Aorta (tissue), 5 donors: ENCODE measurements around the gene KRT2. TPM values are rescaled to one million over a fixed set of nuclear protein-coding genes. Genes with fewer than 3 reads are reported as not detected.

Experiments used
- ATAC-seq: fragments of 200-7000 bp; cut with Tn5 transposase; one replicate; pipeline ENCODE4 v1.9.1; 2022; ENCODE audit warnings: moderate library complexity; ENCODE audit not compliant: low FRiP score
- DNase-seq, 2 donors: peaks; one replicate each; pipeline ENCODE4 v3.0.0-alpha.2; 2020
- H3K27ac ChIP-seq, 2 donors: one replicate each; pipeline ENCODE4 v1.5.1; 2013; ENCODE audit warnings: low read length in 2 of 2, mild to moderate bottlenecking in 2 of 2, moderate library complexity in 2 of 2, control low read depth in 1 of 2, inconsistent platforms in 1 of 2, low read depth in 1 of 2
- H3K27me3 ChIP-seq, 2 donors: one replicate each; pipeline ENCODE4 v1.6.1; 2013; ENCODE audit warnings: control low read depth in 1 of 2, low read length in 1 of 2, mild to moderate bottlenecking in 1 of 2, moderate library complexity in 1 of 2; ENCODE audit not compliant: insufficient read depth in 2 of 2, control insufficient read depth in 1 of 2
- H3K36me3 ChIP-seq, 2 donors: one replicate each; pipeline ENCODE4 v1.6.1; 2013; ENCODE audit warnings: control low read depth in 1 of 2, low read length in 1 of 2, mild to moderate bottlenecking in 1 of 2; ENCODE audit not compliant: insufficient read depth in 2 of 2, control insufficient read depth in 1 of 2
- H3K4me1 ChIP-seq, 2 donors: one replicate each; pipeline ENCODE4 v1.6.1; 2013; ENCODE audit warnings: low read length in 2 of 2, control low read depth in 1 of 2, mild to moderate bottlenecking in 1 of 2, moderate library complexity in 1 of 2; ENCODE audit not compliant: insufficient read depth in 2 of 2, control insufficient read depth in 1 of 2
- H3K4me3 ChIP-seq, 2 donors: one replicate each; pipeline ENCODE4 v1.5.1; 2013; ENCODE audit warnings: low read length in 2 of 2, control low read depth in 1 of 2, mild to moderate bottlenecking in 1 of 2
- H3K9me3 ChIP-seq: one replicate; pipeline ENCODE4 v1.6.1; 2013; ENCODE audit warnings: mild to moderate bottlenecking, low read length; ENCODE audit not compliant: control insufficient read depth
- WGBS, 2 donors: extraction: QIAGEN DNeasy Blood & Tissue Kit; methylation state at CpG; one replicate each; pipeline ENCODE4 v1.1.7; 2013; 5-methylcytosine and 5-hydroxymethylcytosine counted together
- intact Hi-C, 2 donors: fragments of 100-400 bp; cut with DNase I; formaldehyde crosslinking; loops; one replicate each; pipeline versions ENCODE4 v1.14.2 to v1.15.0; 2022
- polyA plus RNA-seq, 2 donors: library from polyadenylated mRNA; stranded (reverse); fragments of 200-250 nt; gene quantifications; one replicate each; pipeline ENCODE4 v1.2.3, GENCODE V29; 2013
- total RNA-seq, 2 donors: library from RNA; stranded (reverse); fragmentation: NEBNext Ultra II Directional; extraction: Animal tissue kit (Norgen Biotek cat#: 25700); gene quantifications; one replicate each; pipeline ENCODE4 v1.2.1, GENCODE V29; 2021
- donor health status: healthy with polysubstance abuse.
- donor health status: Bipolar disorder and iron deficiency.
- donor health status: DM: no; HTN: no; CAD: no.
- donor health status: DM: no; HTN: no; CAD: no.
- donor health status: DM: yes; HTN: yes; CAD: no.

The KRT2 gene
- total and polyA plus RNA-seq, 4 donors, result 0.05 to 0.50 TPM; not detected in 2

GRCh38 chr12:52634266-52635056 lies 17.6 kb downstream of the KRT2 start:
- no peak for DNase-seq
- no peaks in the 10 kb centered on the region for H3K36me3 ChIP-seq
- H3K9me3 ChIP-seq, result no peaks in the 10 kb centered on the region
- ATAC-seq, result no peak
- intact Hi-C loops, result no loop called here
- no peaks in the 10 kb centered on the region for H3K27me3 ChIP-seq
- H3K27ac ChIP-seq, result no peak overlapping the region
- WGBS, 2 donors, result 19 to 24% methylated on average over 6 to 7 of the region's 7 CpGs
- no peak overlapping the region for H3K4me3 ChIP-seq
- H3K4me1 ChIP-seq, result no peaks in the 10 kb centered on the region

GRCh38 chr12:52633383-52633782 lies 18.6 kb downstream of the KRT2 start:
- no peaks in the 10 kb centered on the region for H3K36me3 ChIP-seq
- ATAC-seq, result no peak
- DNase-seq, result no peak
- no peak overlapping the region for H3K4me3 ChIP-seq
- H3K27ac ChIP-seq, result no peak overlapping the region
- intact Hi-C loops, result no loop called here
- no peaks in the 10 kb centered on the region for H3K4me1 ChIP-seq
- H3K27me3 ChIP-seq, result no peaks in the 10 kb centered on the region
- no peaks in the 10 kb centered on the region for H3K9me3 ChIP-seq
- WGBS, 2 donors, result 70 to 76% methylated on average over 4 of the region's 4 CpGs

- Histone ChIP-seq H3K9me3 (no peaks in the 10 kb centered on the region), H3K36me3 (no peaks in the 10 kb centered on the region), H3K4me3 (no peak overlapping the region), H3K4me1 (no peaks in the 10 kb centered on the region), H3K27me3 (no peaks in the 10 kb centered on the region), H3K27ac (no peak overlapping the region)
- no peak for ATAC-seq
- 79 to 82% methylated on average over 4 of the region's 4 CpGs for WGBS, 2 donors
- DNase-seq, result no peak
- intact Hi-C loops, result no loop called here
These were observed 19.4 kb downstream of the KRT2 start for GRCh38 chr12:52632656-52633055.

GRCh38 chr12:52631676-52632459 lies 20.1 kb downstream of the KRT2 start:
- Histone ChIP-seq H3K4me1 (no peaks in the 10 kb centered on the region), H3K27ac (no peak overlapping the region), H3K36me3 (no peaks in the 10 kb centered on the region), H3K9me3 (no peaks in the 10 kb centered on the region), H3K27me3 (no peaks in the 10 kb centered on the region), H3K4me3 (no peak overlapping the region)
- 84 to 89% methylated on average over 6 of the region's 6 CpGs for WGBS, 2 donors
- no peak for ATAC-seq
- no peak for DNase-seq
- intact Hi-C loops, result no loop called here

GRCh38 chr12:52631264-52631663 lies 20.7 kb downstream of the KRT2 start:
- no peaks in the 10 kb centered on the region for H3K9me3 ChIP-seq
- WGBS, 2 donors, result 65 to 74% methylated on average over 4 of the region's 4 CpGs

GRCh38 chr12:52630599-52631200 lies 21.3 kb downstream of the KRT2 start:
- no peak for DNase-seq
- Histone ChIP-seq H3K36me3 (no peaks in the 10 kb centered on the region), H3K9me3 (no peaks in the 10 kb centered on the region), H3K4me1 (no peaks in the 10 kb centered on the region), H3K4me3 (no peak overlapping the region), H3K27ac (no peak overlapping the region), H3K27me3 (no peaks in the 10 kb centered on the region)
- WGBS, 2 donors, result 46 to 66% methylated on average over 4 of the region's 4 CpGs
- no peak for ATAC-seq
- intact Hi-C loops, result no loop called here

More at GRCh38 chr12:52631264-52631663, 20.7 kb downstream of the KRT2 start:
- intact Hi-C loops, result no loop called here
- H3K36me3 ChIP-seq, result no peaks in the 10 kb centered on the region
- H3K27ac ChIP-seq, result no peak overlapping the region
- no peaks in the 10 kb centered on the region for H3K27me3 ChIP-seq
- no peak overlapping the region for H3K4me3 ChIP-seq
- ATAC-seq (no peak), DNase-seq (no peak)
- no peaks in the 10 kb centered on the region for H3K4me1 ChIP-seq

GRCh38 chr12:52630008-52630500 lies 22.0 kb downstream of the KRT2 start:
- H3K27ac ChIP-seq, result no peak overlapping the region
- H3K4me3 ChIP-seq, result no peak overlapping the region
- no peaks in the 10 kb centered on the region for H3K9me3 ChIP-seq
- H3K4me1 ChIP-seq, result no peaks in the 10 kb centered on the region
- ATAC-seq (no peak), DNase-seq (no peak)
- intact Hi-C loops, result no loop called here
- H3K36me3 ChIP-seq, result no peaks in the 10 kb centered on the region
- H3K27me3 ChIP-seq, result no peaks in the 10 kb centered on the region
- WGBS, 2 donors, result 79 to 86% methylated on average over 7 of the region's 7 CpGs

- no peak overlapping the region for H3K27ac ChIP-seq
- H3K36me3 ChIP-seq, result no peaks in the 10 kb centered on the region
- no peak overlapping the region for H3K4me3 ChIP-seq
- no peaks in the 10 kb centered on the region for H3K27me3 ChIP-seq
- H3K9me3 ChIP-seq, result no peaks in the 10 kb centered on the region
- DNase-seq, result no peak
- intact Hi-C loops, result no loop called here
- WGBS, 2 donors, result 83 to 89% methylated on average over 12 of the region's 12 CpGs
- H3K4me1 ChIP-seq, result no peaks in the 10 kb centered on the region
- peak; percentile 20 for ATAC-seq
These were observed 22.6 kb downstream of the KRT2 start for GRCh38 chr12:52629281-52630007.
